ENCODE measurements around the gene CCNB1IP1. TPM values are rescaled to one million over a fixed set of nuclear protein-coding genes. Genes with fewer than 3 reads are reported as not detected.

The CCNB1IP1 gene
- total and polyA plus RNA-seq, 2 of the 8 experiments (the other 6 are each of a cell fraction or from before 2014, with no cell fraction given): 173 to 277 TPM

- DNase-seq (ENCODE audit: low read depth in 1 of 2, low spot score in 2 of 2) (no peak), FAIRE-seq (no peak)
- Histone ChIP-seq H4K5ac (ENCODE audit: insufficient read length, low read depth, low read length) (no peak overlapping the region), H2BK12ac (ENCODE audit: low read depth, low read length) (no peak overlapping the region), H3K9me3 (ENCODE audit: insufficient read depth in 2 of 2, low read depth in 1 of 2, low read length in 1 of 2) (peaks cover 22 to 24% of the 10 kb centered on the region in 2 experiments; a peak in 3 of 4 replicates), H3K4ac (replicated peaks; ENCODE audit: insufficient read length, low read depth, low read length) (no peak overlapping the region), H2BK15ac (ENCODE audit: low read length) (no peak overlapping the region), H3K18ac (ENCODE audit: extremely low read depth, low read length) (no peak overlapping the region), H3K4me1 (replicated peaks in 1 of 4; ENCODE audit: control insufficient read depth in 3 of 4, insufficient read depth in 4 of 4, low read length in 3 of 4) (no peaks in the 10 kb centered on the region), H3K27ac (ENCODE audit: low read depth, low read length) (no peak overlapping the region), H3K36me3 (ENCODE audit: control insufficient read depth in 2 of 4, insufficient read depth in 4 of 4, low read length in 3 of 4) (no peaks in the 10 kb centered on the region), H3K23me2 (ENCODE audit: low read depth, low read length) (no peaks in the 10 kb centered on the region), H2BK5ac (ENCODE audit: low read depth, low read length) (no peak overlapping the region), H3K4me3 (ENCODE audit: extremely low read depth in 1 of 4, insufficient read depth in 2 of 4, low read depth in 3 of 4, low read length in 4 of 4) (no peak overlapping the region), H4K20me1 (replicated peaks in 1 of 2; ENCODE audit: control insufficient read depth in 1 of 2, insufficient read depth in 2 of 2, low read length in 2 of 2) (no peaks in the 10 kb centered on the region), H2AK5ac (ENCODE audit: low read depth, low read length) (no peak overlapping the region), H3K14ac (ENCODE audit: insufficient read length) (no peak overlapping the region), H2BK120ac (replicated peaks; ENCODE audit: low read depth, low read length) (no peak overlapping the region), H3K56ac (replicated peaks; ENCODE audit: insufficient read length, low read depth, low read length) (no peak overlapping the region), H4K91ac (replicated peaks; ENCODE audit: insufficient read length, low read length) (no peak overlapping the region), H3K9ac (replicated peaks in 1 of 4; ENCODE audit: extremely low read depth in 1 of 4, low read depth in 3 of 4, low read length in 3 of 4) (no peak overlapping the region), H2AFZ (ENCODE audit: low read length) (no peak overlapping the region), H3K79me2 (ENCODE audit: control insufficient read depth in 1 of 2, insufficient read depth in 2 of 2, low read length in 2 of 2) (no peaks in the 10 kb centered on the region), H3K79me1 (ENCODE audit: low read depth, low read length) (no peaks in the 10 kb centered on the region), H3K27me3 (replicated peaks in 1 of 4; ENCODE audit: control insufficient read depth in 3 of 4, extremely low read depth in 1 of 4, insufficient read depth in 3 of 4, low read length in 3 of 4) (no peaks in the 10 kb centered on the region), H3K4me2 (ENCODE audit: insufficient read depth in 1 of 2, low read depth in 2 of 2, low read length in 2 of 2) (no peak overlapping the region), H2BK20ac (ENCODE audit: low read length) (no peak overlapping the region), H3K23ac (ENCODE audit: insufficient read length) (no peak overlapping the region), H4K8ac (ENCODE audit: extremely low read depth, insufficient read depth, low read length) (no peak overlapping the region)
- ChIA-PET CTCF (ENCODE audit: partially characterized antibody) (no interaction called here), POLR2A (ENCODE audit: partially characterized antibody) (no interaction called here)
- TF ChIP-seq SUZ12 (IDR thresholded peaks at IDR 0.05; ENCODE audit: low read length) (no peak), SIRT6 (IDR thresholded peaks at IDR 0.05; ENCODE audit: low read length) (no peak), HDAC2 (IDR thresholded peaks at IDR 0.05; ENCODE audit: borderline replicate concordance in 1 of 2, low read depth in 2 of 2, low read length in 2 of 2) (no peak), SP1 (IDR thresholded peaks at IDR 0.05; ENCODE audit: low read depth, low read length) (no peak), ASH2L (IDR thresholded peaks at IDR 0.05; ENCODE audit: low read length) (no peak), KDM5A (IDR thresholded peaks at IDR 0.05; ENCODE audit: low read length) (no peak)
- WGBS, 2 experiments (ENCODE audit: extremely low coverage in 1 of 2, insufficient coverage in 1 of 2, insufficient read length in 1 of 2, insufficient replicate concordance in 2 of 2, low coverage in 1 of 2, low lambda C conversion rate in 2 of 2, missing lambda C conversion rate in 1 of 2): 100% methylated on average over 2 of the region's 2 CpGs; no CpG with 5 or more reads in 1 of the 2 experiments
Observed at GRCh38 chr14:20274062-20274461, 59.0 kb downstream of the CCNB1IP1 start.
